Activated effector memory CD4-positive, alpha-beta T cell treated with anti-CD3 and anti-CD28 coated beads, Interleukin-2, amount 50 U/mL, for 16 hours (primary cell): ENCODE results near the gene CCL24.
"Not testable (repeated sequence)": the region's sequence is repeated elsewhere in the genome, so short reads cannot be mapped to it uniquely, and the experiment has no call there.

ENCODE experiments used
- DNase-seq: peaks from one replicate; pipeline ENCODE4 v3.0.0-alpha.2; 2020

Gene CCL24

GRCh38 chr7:75779516-75779915 is 34.1 kb downstream of the CCL24 start:
- DNase-seq: not testable (repeated sequence)

- DNase-seq: not testable (repeated sequence)
These were observed 34.6 kb downstream of the CCL24 start for GRCh38 chr7:75779035-75779434.

DNA sequence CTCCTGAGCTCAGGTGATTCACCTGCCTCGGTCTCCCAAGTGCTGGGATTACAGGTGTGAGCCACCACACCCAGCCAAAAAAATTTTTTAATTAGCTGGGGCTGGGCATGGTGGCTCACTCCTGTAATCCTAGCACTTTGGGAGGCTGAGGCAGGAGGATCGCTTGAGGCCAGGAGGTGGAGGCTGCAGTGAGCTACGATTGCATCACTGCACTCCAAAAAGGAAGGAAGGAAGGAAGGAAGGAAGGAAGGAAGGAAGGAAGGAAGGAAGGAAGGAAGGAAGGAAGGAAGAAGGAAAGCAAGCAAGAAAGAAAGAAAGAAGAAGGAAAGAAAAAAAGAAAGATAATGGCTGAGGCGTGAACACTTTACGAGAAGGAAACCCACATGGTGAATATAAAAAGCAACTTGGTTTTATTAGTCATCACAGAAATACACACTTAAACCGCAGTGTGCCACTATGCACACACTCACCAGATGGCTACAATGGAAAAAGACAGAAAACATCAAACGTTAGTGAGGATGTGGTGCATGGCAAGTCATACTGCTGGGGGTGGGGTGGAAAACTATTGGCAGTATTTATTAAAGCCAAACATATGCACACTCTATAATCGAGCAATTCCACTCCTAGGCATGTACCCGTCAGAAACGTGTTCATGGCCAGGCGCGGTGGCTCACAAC is 37.2 kb downstream of the CCL24 start:
- peak; percentile 80 for DNase-seq

DNA sequence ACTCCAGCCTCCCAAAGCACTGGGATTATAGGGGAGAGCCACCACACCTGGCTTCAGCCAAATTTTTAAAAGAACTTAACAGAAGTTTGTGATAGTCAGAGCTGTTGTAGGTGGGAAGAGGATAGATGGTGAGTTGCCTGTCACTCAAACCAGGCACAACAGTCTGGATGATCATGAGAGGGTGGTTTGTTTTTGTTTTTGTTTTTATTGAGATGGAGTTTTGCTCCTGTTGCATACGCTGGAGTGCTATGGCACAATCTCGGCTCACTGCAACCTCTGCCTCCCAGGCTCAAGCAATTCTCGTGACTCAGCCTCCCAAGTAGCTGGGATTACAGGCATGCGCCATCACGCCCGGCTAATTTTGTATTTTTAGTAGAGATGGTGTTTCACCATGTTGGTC is 39.6 kb downstream of the CCL24 start:
- DNase-seq: not testable (repeated sequence)

DNA sequence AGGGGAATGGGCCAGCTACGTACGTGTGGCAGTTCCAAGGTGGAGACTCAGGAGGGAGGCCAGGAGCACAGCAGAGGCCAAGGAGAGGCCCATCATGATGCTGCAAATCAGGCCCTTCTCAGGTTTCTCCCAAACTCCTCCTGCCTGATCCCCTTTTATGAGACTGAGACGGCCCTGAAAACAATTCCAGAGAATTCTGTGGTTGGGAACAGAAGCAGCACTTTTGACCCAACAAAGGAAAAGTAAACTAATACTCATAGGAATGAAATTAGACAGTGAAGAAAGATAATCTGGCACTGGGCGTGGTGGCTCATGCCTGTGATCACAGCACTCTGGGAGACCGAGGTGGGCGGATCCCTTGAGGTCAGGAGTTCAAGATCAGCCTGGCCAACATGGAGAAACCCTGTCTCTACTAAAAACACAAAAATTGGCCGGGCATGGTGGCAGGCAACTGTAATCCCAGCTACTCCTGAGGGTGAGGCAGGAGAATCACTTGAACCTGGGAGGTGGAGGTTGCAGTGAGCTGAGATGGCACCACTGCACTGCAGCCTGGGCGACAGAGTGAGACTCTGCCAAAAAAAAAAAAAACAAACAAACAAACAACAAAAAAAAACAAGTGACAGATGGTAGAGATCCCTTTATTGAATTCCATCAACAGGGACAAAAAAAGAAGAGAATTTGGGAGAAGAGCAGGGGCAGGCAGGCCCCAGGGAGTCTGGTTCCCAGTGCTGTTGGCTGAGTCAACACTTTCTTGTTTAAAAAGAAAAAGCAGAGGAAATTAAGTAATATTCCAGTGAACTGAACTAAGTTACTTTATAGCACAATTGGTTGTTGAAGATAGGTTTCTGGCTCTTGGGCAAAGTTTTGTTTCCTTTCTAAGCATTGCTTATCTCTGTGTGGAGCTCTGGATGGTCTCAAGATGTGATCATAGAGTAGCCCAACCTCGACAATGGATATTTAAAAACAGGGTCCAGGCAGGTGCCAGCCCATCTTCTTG is 41.2 kb downstream of the CCL24 start, which contains the start of gene CCL26:
CCL26 (minus strand) TSS at position 131 of the 997 bp plus-strand sequence; CDS start at position 96, 35 bp downstream.
- DNase-seq: no peak

GRCh38 chr7:75771224-75771623 is 42.4 kb downstream of the CCL24 start:
- no peak for DNase-seq

DNA sequence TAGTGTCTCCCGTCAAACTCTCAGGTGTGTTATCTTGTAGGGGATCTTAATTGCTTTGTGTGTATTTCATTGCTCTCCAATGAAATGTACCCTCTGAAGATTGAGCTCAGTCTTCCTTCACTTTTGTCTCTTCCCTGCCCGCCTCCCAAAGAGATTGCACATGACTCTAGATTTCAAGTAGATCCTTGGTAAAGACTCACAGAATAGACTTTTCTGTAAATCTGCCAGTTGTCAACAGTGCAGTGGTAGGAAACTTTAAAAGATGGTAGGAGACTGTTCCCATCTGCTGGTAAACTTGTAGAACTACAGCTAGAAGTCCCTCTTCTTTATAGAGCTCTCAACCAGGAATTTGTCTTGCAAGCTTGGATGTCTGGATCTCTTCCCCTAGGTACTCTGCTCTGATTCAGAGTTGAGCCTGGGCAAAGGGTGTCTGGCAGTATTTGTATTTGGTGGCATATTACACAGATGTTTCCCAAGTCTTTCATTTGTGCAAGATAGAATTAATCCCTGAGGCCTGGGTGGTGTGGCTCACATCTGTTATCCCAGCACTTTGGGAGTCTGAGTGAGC is 51.2 kb downstream of the CCL24 start:
- DNase-seq: no peak

GRCh38 chr7:75761801-75762200 is 51.8 kb downstream of the CCL24 start:
- not testable (repeated sequence) for DNase-seq
